ENCODE measurements around the gene ZNF888.
"Not testable (repeated sequence)": the region's sequence is repeated elsewhere in the genome, so short reads cannot be mapped to it uniquely, and the experiment has no call there.

Gene ZNF888

GRCh38 chr19:52880895-52881389 lies 42.3 kb downstream of the ZNF888 start:
- in situ Hi-C loops (cut with HindIII; ENCODE audit: low sequenced_read_pairs) = no loop called here

DNA sequence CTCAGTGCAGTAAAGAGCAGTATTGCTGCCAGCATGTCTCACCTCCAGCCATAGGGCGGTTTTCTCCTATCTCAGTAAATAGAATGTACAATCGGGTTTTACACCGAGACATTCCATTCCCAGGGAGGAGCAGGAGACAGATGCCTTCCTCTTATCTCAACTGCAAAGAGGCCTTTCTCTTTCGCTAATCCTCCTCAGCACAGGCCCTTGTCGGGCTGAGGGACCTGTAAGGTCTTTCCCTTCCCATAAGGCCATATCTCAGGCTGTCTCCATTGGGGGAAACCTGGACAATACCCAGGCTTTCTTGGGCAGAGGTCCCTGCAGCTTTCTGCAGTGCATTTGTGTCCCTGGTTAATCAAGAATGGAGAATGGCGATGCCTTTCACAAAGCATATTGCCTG lies 50.2 kb downstream of the ZNF888 start:
- in situ Hi-C loops (cut with HindIII; ENCODE audit: low sequenced_read_pairs) = not testable (repeated sequence)

DNA sequence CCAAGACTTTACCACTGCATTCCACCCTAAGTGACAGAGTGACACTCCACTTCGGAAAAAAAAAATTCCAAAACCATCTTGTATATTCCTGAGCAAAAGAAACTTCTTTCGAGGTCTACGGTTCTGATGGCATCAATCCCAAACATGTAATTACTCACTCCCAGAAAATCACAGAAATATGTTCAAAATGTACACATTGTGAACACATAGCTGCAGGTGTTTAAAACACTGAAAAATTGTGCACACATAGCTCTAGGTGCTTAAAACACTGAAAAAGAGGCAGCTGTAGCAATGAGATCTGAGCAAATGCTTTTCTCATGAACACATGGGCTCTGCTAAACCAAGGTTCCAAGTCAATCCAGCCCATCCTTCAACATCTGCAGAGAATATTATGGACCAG lies 51.8 kb downstream of the ZNF888 start:
- in situ Hi-C loops (cut with HindIII; ENCODE audit: low sequenced_read_pairs) = no loop called here

- in situ Hi-C loops (cut with HindIII; ENCODE audit: low sequenced_read_pairs) = not testable (repeated sequence)
Measured at GRCh38 chr19:52868031-52868430, 55.2 kb downstream of the ZNF888 start.

DNA sequence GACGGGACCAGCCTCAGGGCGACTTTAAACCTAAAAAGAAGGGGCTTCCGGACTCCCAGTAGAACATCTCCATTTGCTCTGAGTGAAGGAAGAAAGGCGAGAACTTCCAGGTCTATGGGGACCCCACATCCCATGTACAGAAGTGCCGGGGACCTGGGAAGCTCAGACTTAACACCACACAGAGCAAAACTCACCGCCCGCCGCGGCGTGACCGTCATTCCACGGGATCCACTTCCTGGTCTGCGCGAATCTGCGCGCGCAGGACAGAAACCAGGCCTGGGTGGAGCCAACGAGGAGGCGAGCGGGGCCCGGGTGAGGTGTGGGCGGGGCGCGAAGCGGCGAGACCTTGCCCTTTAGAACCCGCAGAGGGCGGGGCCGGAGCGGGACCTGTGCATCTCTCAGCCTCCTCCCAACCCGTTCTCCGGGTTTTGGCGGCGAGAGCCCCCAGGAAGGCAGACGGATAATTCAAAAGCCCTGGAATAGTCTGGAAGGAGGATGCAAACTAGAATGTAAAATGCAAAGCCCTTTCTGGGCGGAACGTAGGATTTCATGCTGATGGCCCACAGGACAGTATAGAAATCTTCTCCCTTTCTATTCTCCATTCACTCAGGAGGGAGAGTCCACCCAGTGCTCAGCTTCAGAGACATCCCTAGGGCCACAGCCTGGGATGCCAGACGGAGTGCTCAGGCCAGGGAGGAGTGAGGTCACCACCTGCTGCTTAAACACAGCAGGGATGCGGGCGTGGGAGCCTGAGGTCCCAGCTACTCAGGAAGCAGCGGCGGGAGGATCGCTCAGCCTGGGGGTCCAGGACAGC lies 65.6 kb downstream of the ZNF888 start, which contains the start of gene ZNF468:
ZNF468 (minus strand) TSS at position 242 of the 814 bp plus-strand sequence. CDS start 3,347 bp downstream, outside the sequence.
- in situ Hi-C loops (cut with HindIII; ENCODE audit: low sequenced_read_pairs) = not testable (repeated sequence)

DNA sequence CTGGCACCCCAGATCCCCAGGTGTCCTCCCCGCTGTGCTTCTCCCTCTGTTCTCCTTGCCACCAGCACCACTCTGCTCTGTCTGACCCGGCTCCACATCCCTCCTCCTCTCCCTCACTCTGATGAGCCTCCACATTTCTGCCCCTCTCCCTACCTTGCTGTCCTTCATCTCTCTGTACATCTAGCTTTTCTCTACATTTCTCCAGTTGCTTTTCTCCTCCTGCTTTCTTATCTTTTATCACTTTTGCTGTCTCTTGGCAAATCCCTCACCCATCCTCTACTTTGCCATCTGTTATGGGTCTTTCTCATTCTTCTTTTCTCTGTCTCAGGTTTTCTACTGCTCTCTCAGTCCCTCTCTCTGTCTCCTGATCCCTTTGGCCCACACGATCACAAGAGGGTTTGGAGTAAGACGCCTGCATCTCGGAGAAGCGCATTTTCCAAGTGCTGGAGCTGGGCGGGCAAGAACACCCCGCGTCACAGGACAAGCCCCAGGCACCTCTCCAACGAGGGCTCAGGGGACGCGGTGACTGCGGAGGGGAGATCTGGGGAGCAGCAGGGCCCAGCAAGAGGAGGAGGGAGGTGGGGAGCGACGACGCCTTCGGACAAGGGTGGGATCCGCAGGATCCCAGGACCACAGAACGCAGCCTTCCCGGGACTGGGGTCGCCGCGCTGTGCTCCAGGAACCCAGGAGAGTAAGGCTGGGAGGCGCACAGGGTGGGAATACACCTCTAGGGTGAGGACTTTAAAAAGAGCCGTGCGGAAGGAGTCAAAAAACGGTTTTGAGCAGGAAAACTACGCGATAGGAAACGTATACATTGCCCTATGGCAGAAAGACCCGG lies 66.5 kb downstream of the ZNF888 start:
- in situ Hi-C loops (cut with HindIII; ENCODE audit: low sequenced_read_pairs) = not testable (repeated sequence)
